GM10248 (cell line): Measurements from ENCODE around the gene TNNI3K.

Experiments used
- CTCF ChIA-PET: fragments of 300-600 bp; sonication (Branson Sonifier 250); formaldehyde crosslinking; extraction: SDS; loops from one replicate; lab custom pipeline; 2021; ENCODE audit warnings: antibody characterized with exemption; lab: Yijun Ruan, JAX
- POLR2A ChIA-PET: fragments of 350-650 bp; sonication (Branson Sonifier 250); formaldehyde crosslinking; extraction: SDS; loops from one replicate; lab custom pipeline; 2020; ENCODE audit warnings: antibody characterized with exemption; lab: Yijun Ruan, JAX
- DNase-seq: peaks from one replicate; pipeline ENCODE4 v3.0.0; 2012; ENCODE audit errors: extremely low spot score
- CTCF ChIP-seq: IDR thresholded peaks from 2 replicates; pipeline ENCODE4 v1.5.1; 2012; ENCODE audit warnings: mild to moderate bottlenecking, low read depth; ENCODE audit errors: extremely low read depth, missing control alignments, control extremely low read depth

TNNI3K gene

GRCh38 chr1:74205266-74205665 is 29.9 kb upstream of the TNNI3K start:
- ChIA-PET CTCF (no interaction called here), POLR2A (no interaction called here)
- no peak for DNase-seq
- no peak for TF ChIP-seq CTCF

- CTCF ChIA-PET: no interaction called here
- TF ChIP-seq CTCF: no peak
- POLR2A ChIA-PET: no interaction called here
These were observed 20.0 kb upstream of the TNNI3K start for GRCh38 chr1:74215229-74215628.

GRCh38 chr1:74222701-74223100 is 12.5 kb upstream of the TNNI3K start:
- no peak for TF ChIP-seq CTCF
- POLR2A ChIA-PET: no interaction called here
- CTCF ChIA-PET: interaction anchor here (1.6 to 2.3 kb wide), 3 partner anchors 11 to 31 kb away, joined by 5 read pairs; no protein-coding TSS in a partner anchor
- DNase-seq: no peak

More at GRCh38 chr1:74215229-74215628, 20.0 kb upstream of the TNNI3K start:
- no peak for DNase-seq

GRCh38 chr1:74223453-74223852 is 11.7 kb upstream of the TNNI3K start:
- POLR2A ChIA-PET: no interaction called here
- no peak for TF ChIP-seq CTCF
- DNase-seq: no peak
- CTCF ChIA-PET: interaction anchor here (1.6 to 1.7 kb wide), 2 partner anchors 10 to 30 kb away, joined by 5 read pairs; no protein-coding TSS in a partner anchor

- ChIA-PET POLR2A (no interaction called here), CTCF (no interaction called here)
- DNase-seq: no peak
- no peak for TF ChIP-seq CTCF
These were observed 1.3 kb downstream of the TNNI3K start for GRCh38 chr1:74236440-74236839.

- TF ChIP-seq CTCF: no peak
- DNase-seq: no peak
- POLR2A ChIA-PET: no interaction called here
- CTCF ChIA-PET: interaction anchor here (1.4 to 1.9 kb wide), 3 partner anchors 10 to 32 kb away, joined by 3 to 7 read pairs (median 5); no protein-coding TSS in a partner anchor
These were observed 1.8 kb downstream of the TNNI3K start for GRCh38 chr1:74237035-74237434.
